HG02852 (cell line): ENCODE data around the gene MRNIP.
"Not testable (repeated sequence)": the region's sequence is repeated elsewhere in the genome, so short reads cannot be mapped to it uniquely, and the experiment has no call there.

Experiments
- ATAC-seq: cut with Tn5 transposase; IDR thresholded peaks from one replicate; pipeline ENCODE4 v1.9.1; 2021; ENCODE audit warnings: mild to moderate bottlenecking, moderate library complexity; ENCODE audit not compliant: unreplicated experiment

Gene MRNIP

GRCh38 chr5:179872055-179872827, 13.6 kb upstream of the MRNIP start:
- no peak for ATAC-seq

- not testable (repeated sequence) for ATAC-seq
Observed at GRCh38 chr5:179871533-179871932, 12.9 kb upstream of the MRNIP start.

DNA sequence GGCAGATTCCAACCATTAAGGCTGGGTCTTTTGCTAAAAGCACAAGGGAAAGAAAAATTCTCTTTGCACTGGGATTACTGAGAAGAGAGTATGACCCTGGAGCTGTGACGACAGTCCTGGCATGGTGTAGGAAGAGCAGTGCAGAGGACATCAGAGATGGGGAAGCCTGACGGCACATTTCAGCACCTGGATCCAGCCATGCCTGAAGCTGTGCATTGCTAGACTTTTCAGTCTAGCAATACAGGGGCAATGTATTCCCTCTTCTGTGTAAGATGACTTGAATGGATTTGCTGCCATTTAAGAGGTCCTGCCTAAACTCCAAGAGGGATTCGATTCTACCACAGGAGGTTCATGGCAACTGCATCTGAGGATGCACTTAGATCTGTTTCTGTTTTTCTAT, 12.3 kb upstream of the MRNIP start:
- no peak for ATAC-seq

GRCh38 chr5:179870403-179870903, 11.8 kb upstream of the MRNIP start:
- ATAC-seq = no peak

DNA sequence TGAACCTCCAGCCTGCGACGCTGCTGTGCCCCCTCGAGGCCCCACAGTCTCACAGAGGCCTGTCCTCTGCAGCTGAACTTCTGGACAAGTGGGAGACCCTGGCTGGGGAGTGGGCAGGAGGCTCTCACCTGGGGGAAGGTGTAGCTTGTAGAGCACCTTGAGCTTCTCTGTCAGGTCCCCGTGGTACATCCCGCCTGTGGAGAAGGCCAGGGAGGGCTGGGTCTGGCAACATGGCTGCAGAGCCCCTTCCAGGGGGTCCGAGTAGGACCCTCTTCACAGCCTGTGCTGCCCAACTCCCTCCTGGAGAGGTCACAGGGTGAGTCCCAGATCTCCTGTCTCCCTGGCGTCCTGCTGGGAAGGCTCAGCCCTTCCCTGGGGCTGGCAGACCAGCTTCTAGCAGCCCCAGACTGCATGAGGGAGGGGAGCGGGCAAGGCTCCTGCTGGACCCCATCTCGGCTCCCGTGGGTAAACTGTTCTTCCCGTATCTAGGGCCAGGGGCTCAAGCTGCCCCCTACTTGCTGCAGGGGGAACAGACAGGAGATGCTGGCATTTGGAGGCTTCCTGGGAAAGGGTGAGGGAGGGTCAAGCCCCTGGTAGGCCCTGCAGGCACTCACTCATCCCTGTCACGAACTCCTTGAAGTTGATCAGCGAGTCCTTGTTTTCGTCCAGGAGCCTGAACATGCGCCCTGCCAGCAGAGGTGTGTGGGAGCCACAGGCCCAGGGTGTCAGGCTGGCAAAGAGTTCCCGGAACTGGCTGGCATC, 11.2 kb upstream of the MRNIP start:
- no peak for ATAC-seq

- ATAC-seq = no peak
Observed at GRCh38 chr5:179869101-179869500, 10.5 kb upstream of the MRNIP start.

GRCh38 chr5:179868541-179868940, 9.9 kb upstream of the MRNIP start:
- ATAC-seq = no peak

- no peak for ATAC-seq
Observed at GRCh38 chr5:179867476-179867875, 8.9 kb upstream of the MRNIP start.

DNA sequence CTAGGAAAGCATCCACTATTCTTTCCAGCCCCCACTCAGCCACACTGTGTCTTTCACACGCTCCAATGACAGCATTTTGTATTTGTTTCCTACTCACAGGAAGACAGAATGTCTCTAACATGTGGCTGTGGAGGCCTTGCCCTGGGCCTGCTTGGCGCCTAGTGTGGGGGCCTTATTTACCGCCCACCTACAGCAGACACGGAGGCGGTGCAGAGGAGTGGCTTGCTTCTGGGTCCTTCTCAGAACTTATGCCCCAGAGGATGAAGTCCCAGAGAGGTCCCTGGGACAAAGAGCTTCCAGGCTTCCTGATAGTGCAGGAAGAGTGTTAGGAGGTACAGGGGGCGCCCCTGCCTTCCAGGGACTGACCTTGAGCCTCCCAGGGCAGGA, 8.5 kb upstream of the MRNIP start:
- no peak for ATAC-seq

DNA sequence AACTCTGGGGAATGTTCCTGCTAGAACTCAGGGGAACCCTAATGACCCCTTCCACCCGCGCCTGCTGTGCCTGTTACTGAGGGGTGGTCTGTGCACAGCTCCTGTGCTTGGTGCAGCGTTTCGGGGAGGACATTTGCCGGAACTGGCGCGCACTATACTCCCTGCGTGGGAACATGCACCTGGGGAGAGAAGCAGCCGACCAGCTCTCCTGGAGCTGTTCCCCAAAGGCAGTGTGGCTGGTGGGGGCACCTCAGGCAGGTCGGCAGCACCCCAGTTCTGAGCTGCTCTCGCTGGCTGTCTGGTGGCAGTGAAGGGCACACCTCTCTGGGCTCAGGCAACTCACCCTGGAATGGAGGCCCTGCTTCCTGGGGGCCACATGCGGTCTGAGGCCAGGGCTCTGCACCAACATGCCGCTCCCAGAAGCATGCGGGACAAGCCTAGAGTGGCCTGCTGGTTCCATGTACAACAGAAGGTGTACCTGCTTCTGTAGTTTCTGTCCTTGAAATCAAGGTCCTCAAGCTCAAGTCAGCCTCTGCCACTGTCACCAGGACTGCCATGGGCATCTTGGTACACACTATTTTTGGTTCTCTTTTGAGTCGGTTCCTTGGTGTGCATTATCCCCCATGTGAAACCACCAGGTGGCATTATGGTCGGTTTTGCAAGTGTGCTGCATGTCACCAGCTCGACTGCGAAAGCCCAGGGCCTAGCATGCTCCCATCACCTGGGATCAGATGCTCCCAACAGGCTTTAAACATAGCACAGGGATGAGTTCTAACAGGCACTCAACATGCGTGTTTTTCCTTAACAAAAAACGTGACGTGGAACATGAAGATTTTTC, 7.8 kb upstream of the MRNIP start:
- no peak for ATAC-seq

DNA sequence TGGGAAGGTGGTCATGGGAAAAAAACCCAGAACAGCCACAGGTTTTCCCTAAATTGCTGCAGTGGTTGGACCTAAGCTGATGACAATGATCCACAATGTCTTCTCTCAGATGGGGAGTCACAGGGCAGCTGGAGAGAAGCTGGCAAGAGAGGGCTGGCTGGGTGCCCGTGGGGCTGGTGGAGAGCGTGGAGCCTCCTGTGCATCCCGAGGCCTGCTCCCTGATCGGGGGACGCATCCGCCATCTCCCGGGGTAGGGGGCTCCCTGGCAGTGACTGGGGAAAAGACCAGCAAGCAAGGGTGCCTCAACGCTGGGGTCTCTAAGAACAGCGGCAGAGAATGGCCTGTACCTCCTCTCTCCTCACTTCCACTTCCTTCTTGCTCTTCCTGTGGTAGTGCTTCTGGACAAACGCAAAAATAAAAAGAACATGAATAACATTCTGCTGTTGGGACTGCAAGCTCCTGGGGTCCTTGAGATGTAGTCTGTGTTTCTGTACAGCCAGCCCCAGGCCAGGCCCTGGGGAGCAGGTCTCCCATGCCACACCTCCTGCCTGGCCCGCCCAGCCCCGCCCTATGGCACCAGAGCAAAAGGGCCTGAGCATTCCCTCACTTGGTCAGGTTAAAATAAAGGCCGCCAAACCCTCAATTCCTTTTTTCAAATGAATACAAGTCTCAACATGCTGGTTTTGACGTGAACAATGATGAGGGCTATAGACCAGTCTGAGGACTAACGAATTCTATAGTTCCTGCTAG, 7.0 kb upstream of the MRNIP start:
- ATAC-seq = no peak

- ATAC-seq = no peak
Observed at GRCh38 chr5:179864686-179865085, 6.1 kb upstream of the MRNIP start.

- no peak for ATAC-seq
Observed at GRCh38 chr5:179863449-179864085, 5.0 kb upstream of the MRNIP start.

DNA sequence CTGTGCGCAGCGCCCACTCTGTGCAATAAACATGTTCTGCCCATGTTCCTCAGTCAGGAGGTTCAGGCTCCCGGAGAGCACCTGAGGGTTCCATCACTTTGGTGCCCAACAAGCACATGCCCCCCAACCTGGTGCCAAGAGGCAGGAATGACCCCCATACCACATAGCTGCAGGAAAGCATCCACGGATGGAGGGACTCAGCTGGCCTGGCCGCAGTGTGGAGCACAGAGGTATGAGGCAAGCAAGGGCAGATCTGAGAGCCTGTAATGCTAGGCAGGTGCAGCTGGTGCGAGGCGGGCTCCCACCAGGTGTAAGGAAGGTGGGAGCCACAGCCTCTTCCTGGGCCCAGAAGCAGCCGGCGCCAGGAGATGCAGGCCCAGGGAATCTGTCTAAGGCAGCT, 4.3 kb upstream of the MRNIP start:
- ATAC-seq = no peak

GRCh38 chr5:179862296-179862695, 3.7 kb upstream of the MRNIP start:
- no peak for ATAC-seq

DNA sequence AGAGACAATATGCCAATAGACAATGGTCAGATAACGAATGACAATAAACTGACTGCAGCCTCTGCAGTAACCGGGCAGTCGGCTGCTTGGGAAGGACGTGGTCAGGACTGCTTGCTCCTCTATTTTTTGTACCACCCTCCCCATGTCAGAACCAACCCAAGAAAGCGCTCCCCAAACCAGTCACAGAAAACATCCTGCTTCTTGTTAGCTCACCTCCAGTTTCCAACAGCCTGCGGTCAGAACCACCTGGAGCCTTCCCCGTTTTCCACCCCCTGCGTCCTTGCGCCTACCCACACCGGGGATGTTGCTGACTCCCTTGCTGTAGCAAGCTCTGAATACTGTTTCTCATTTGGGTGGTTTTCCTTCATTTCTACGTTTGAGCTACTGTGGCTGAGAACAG, 1.7 kb upstream of the MRNIP start:
- ATAC-seq = no peak

DNA sequence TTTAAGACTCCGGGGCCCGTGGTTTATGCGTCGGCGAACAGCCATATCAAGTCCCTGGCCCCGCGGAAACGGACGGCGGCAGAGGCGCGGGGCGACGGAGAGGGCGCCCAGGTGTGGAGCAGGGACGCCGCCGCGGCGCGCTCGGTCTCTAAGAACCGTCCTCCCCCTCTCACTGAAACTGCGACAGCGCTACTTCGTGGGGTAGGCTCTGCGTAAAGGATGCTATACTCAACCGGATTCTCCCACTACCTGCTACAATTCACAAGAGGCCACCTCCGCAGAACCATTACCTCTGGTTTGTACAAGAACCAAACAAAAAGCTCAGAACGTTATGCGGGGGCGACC, 404 bp downstream of the MRNIP start:
- ATAC-seq = peak; percentile 45

- no peak for ATAC-seq
Observed at GRCh38 chr5:179854356-179854755, 4.3 kb downstream of the MRNIP start.

GRCh38 chr5:179852993-179853547, 5.5 kb downstream of the MRNIP start:
- peak; percentile 91 for ATAC-seq

DNA sequence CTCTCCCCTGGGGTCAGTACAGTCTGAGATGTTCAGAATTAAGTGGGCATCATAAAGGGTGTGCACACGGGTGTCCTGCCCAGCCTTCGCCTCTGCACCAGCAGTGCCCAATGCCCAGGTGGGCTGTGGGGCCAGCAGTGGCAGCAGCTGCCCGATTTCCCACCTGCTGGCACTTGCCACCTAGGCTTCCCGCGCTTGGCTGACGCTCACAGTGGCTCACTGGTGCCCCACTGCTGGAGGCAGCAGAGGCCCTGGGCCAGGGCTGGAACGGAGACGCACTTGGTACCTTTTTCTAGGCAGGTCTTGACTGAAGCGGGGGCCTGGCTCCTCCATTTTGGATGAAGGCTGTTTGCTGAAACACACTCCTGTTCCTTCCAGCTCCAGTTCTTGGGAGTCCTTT, 17.0 kb downstream of the MRNIP start:
- ATAC-seq = no peak
